ENCODE data around the gene S100A13. TPM values are rescaled to one million over a fixed set of nuclear protein-coding genes. Genes with fewer than 3 reads are reported as not detected.

Gene S100A13
- total and polyA plus RNA-seq, 2 experiments from 2014 or later = 115 to 248 TPM

DNA sequence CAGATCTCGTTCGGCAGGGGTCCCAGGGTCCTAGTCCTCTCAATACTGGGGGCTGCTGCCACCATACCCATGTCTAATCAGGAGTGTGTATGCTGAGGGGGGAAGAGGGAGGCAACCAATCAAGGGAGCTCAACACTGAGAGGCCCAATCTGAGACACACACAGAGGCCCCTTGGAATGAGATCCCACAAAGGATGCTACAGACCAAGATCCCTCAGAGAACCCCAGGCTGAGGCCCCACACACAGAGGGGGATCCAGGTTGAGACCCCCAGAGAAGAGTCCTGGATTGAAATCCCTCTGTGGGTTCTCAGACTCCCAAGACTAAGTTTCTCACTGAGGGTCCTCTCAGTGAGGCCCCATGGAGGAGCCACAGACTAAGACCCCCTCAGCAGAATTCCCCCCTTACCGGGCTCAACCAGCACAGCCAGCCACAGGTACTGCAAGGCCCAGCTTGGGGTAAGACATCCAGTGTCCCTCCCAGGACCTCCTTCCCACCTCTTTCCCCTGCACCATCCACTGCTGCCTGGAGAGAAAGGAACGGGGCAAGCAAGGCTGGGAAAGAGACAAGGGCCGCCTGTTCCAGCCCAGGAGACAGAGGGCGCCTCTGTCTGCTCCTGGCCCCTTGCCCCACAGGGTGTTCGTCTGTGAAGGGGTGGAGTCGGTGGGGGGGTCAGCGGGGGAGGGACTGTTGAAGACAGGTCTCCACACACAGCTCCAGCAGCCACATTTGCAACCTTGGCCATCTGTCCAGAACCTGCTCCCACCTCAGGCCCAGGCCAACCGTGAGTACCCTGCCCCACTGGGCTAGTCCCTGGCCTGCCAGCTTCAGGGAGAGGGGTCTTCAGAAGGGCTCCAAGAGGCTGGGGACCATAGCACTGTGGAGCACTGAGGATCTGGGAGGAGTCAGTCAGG lies 666 bp upstream of the S100A13 start, which contains the start of gene S100A1:
Gene S100A1, plus strand, starts transcription at position 720 of the 912 bp plus-strand sequence. CDS start 2,088 bp downstream, outside the sequence.
- WGBS (ENCODE audit: low lambda C conversion rate, missing lambda C conversion rate) = 68% methylated on average over 10 of the region's 10 CpGs
- Histone ChIP-seq H3K4me1 (ENCODE audit: insufficient read depth) (peaks cover 39% of the 10 kb centered on the region), H3K9me3 (ENCODE audit: low read depth) (no peaks in the 10 kb centered on the region), H3K36me3 (replicated peaks; ENCODE audit: insufficient read depth, low read depth) (no peaks in the 10 kb centered on the region), H3K4me3 (peak within 1 kb of the TSS; percentile 68), H3K9me2 (replicated peaks; ENCODE audit: insufficient read depth) (no peaks in the 10 kb centered on the region), H2AFZ (peak within 1 kb of the TSS; percentile 91), H3K27me3 (no peaks in the 10 kb centered on the region), H4K20me1 (ENCODE audit: insufficient read depth, poor library complexity, severe bottlenecking) (no peaks in the 10 kb centered on the region), H3K27ac (peak within 1 kb of the TSS; percentile 96), H3K4me2 (peak within 1 kb of the TSS; percentile 96), H3K79me2 (peaks cover 15% of the 10 kb centered on the region)
- no peak for DNase-seq (ENCODE audit: low spot score)
- TF ChIP-seq EZH2 (IDR thresholded peaks at IDR 0.05; ENCODE audit: borderline replicate concordance) (no peak), EZH2phosphoT487 (IDR thresholded peaks at IDR 0.05; ENCODE audit: low read depth, severe bottlenecking, unreplicated experiment) (no peak)
- TF ChIP-seq, protein P1, sequence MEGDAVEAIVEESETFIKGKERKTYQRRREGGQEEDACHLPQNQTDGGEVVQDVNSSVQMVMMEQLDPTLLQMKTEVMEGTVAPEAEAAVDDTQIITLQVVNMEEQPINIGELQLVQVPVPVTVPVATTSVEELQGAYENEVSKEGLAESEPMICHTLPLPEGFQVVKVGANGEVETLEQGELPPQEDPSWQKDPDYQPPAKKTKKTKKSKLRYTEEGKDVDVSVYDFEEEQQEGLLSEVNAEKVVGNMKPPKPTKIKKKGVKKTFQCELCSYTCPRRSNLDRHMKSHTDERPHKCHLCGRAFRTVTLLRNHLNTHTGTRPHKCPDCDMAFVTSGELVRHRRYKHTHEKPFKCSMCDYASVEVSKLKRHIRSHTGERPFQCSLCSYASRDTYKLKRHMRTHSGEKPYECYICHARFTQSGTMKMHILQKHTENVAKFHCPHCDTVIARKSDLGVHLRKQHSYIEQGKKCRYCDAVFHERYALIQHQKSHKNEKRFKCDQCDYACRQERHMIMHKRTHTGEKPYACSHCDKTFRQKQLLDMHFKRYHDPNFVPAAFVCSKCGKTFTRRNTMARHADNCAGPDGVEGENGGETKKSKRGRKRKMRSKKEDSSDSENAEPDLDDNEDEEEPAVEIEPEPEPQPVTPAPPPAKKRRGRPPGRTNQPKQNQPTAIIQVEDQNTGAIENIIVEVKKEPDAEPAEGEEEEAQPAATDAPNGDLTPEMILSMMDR (IDR thresholded peaks at IDR 0.05; ENCODE audit: poor library complexity) = no peak

DNA sequence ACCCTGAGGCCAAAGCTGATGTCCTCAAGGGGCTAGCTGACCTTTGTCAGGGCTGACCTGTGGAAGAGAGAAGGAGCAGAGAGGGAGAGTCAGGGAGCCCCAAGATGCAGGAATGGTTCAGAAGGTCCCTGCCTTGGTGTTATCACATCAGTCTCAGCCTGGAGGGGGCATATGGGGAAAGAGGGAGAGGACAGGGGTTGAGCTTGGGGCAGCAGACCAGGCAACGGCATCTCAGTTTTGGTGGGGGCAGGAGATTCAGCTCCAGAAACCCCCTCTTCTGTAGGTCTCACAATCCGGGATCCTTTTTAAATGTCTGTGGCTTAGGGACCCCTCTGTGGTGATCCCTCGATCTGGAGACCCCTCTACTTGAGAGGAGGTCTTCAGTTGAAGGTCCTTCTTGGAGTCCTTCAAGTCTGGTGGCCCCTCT lies 815 bp downstream of the S100A13 start:
- H3K36me3 ChIP-seq (replicated peaks; ENCODE audit: insufficient read depth, low read depth) = no peaks in the 10 kb centered on the region
- DNase-seq (ENCODE audit: low spot score) = no peak
- H2AFZ ChIP-seq = peak overlapping the region; percentile 91
- H3K27me3 ChIP-seq = no peaks in the 10 kb centered on the region
- no peaks in the 10 kb centered on the region for H4K20me1 ChIP-seq (ENCODE audit: insufficient read depth, poor library complexity, severe bottlenecking)
- H3K79me2 ChIP-seq = peaks cover 15% of the 10 kb centered on the region
- H3K4me1 ChIP-seq (ENCODE audit: insufficient read depth) = peaks cover 36% of the 10 kb centered on the region
- H3K4me3 ChIP-seq = peak overlapping the region; percentile 68
- H3K9me3 ChIP-seq (ENCODE audit: low read depth) = no peaks in the 10 kb centered on the region
- no peaks in the 10 kb centered on the region for H3K9me2 ChIP-seq (replicated peaks; ENCODE audit: insufficient read depth)
- TF ChIP-seq EZH2phosphoT487 (IDR thresholded peaks at IDR 0.05; ENCODE audit: low read depth, severe bottlenecking, unreplicated experiment) = no peak
- TF ChIP-seq EZH2 (IDR thresholded peaks at IDR 0.05; ENCODE audit: borderline replicate concordance) = no peak
- TF ChIP-seq, protein P1 (IDR thresholded peaks at IDR 0.05; ENCODE audit: poor library complexity) = no peak
- H3K4me2 ChIP-seq = peak overlapping the region; percentile 96
- WGBS (ENCODE audit: low lambda C conversion rate, missing lambda C conversion rate) = 80% methylated on average over 3 of the region's 3 CpGs
- peak overlapping the region; percentile 96 for H3K27ac ChIP-seq

DNA sequence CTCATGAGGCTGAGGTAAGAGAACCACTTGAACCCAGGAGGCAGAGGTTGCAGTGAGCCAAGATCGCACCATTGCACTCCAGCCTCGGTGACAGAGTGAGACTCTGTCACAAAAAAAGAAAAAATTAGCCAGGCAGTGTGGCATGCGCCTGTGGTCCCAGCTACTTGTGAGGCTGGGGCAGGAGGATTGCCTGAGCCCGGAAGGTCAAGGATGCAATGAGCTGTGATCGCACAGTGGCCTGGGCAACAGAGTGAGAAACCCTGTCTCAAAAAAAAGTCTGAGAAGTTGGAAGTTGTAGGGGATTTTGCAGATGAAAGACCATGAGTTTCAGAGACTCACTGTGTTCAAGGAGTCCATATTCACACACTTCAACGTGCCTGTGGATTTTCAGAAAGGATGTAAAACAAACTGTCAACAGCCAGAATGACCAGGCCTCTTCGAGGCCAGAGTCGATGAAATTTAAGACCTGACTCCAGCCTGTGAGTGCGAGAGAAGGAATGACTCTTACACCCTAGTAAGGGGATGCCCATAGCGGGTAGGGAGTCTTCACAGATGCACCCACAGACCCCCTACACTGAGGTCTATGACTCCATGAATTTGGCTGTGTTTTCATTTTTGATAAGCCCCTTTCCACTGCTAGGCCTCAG lies 2.2 kb downstream of the S100A13 start:
- Histone ChIP-seq H2AFZ (no peak overlapping the region), H3K36me3 (replicated peaks; ENCODE audit: insufficient read depth, low read depth) (no peaks in the 10 kb centered on the region), H3K4me3 (no peak overlapping the region), H3K4me2 (peak overlapping the region; percentile 96), H3K79me2 (peaks cover 15% of the 10 kb centered on the region), H3K9me2 (replicated peaks; ENCODE audit: insufficient read depth) (no peaks in the 10 kb centered on the region), H3K4me1 (ENCODE audit: insufficient read depth) (peaks cover 25% of the 10 kb centered on the region), H3K9me3 (ENCODE audit: low read depth) (no peaks in the 10 kb centered on the region), H3K27ac (no peak overlapping the region), H3K27me3 (no peaks in the 10 kb centered on the region), H4K20me1 (ENCODE audit: insufficient read depth, poor library complexity, severe bottlenecking) (no peaks in the 10 kb centered on the region)
- no peak for TF ChIP-seq EZH2phosphoT487 (IDR thresholded peaks at IDR 0.05; ENCODE audit: low read depth, severe bottlenecking, unreplicated experiment)
- TF ChIP-seq, protein P1 (IDR thresholded peaks at IDR 0.05; ENCODE audit: poor library complexity) = no peak
- no peak for TF ChIP-seq EZH2 (IDR thresholded peaks at IDR 0.05; ENCODE audit: borderline replicate concordance)
- 79% methylated on average over 10 of the region's 10 CpGs for WGBS (ENCODE audit: low lambda C conversion rate, missing lambda C conversion rate)
- DNase-seq (ENCODE audit: low spot score) = no peak
